T-helper 2 cell treated with Interferon-gamma antibody and Interleukin-4, amounts not matched to agents 100 ng/mL and 5 ng/mL, for 36 hours (primary cell): ENCODE data around the gene BMP10. TPM values are rescaled to one million over a fixed set of nuclear protein-coding genes. Genes with fewer than 3 reads are reported as not detected.

ENCODE experiments used
- intact Hi-C: fragments of 100-400 bp; cut with micrococcal nuclease; formaldehyde crosslinking; loops from one replicate; pipeline ENCODE4 v1.15.1; 2023
- total RNA-seq: library from RNA; stranded (reverse); gene quantifications from 2 replicates; pipeline ENCODE4 v1.2.3, GENCODE V29; 2022

The BMP10 gene
- total RNA-seq, 1 donor from 2014 or later, result 0.09 TPM

DNA sequence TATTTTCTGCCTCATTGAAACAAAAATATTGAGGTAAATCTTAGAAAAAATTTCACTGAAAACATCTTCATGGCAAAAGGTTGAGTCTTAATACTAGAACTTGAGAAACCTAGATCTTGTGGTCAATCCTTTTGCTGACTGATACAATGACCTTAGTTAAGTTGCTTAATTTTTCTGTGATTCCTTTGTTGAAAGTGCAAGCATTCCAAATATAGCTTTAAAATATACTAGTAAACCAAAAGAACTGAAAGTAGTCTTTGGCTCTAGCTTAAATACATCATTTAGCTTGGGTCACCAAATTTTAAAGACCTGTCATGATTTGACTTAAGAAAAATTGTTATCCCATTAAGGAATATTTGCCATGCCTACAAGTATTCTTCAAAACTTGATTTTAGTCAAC lies 16.7 kb downstream of the BMP10 start:
- intact Hi-C loops, result no loop called here

DNA sequence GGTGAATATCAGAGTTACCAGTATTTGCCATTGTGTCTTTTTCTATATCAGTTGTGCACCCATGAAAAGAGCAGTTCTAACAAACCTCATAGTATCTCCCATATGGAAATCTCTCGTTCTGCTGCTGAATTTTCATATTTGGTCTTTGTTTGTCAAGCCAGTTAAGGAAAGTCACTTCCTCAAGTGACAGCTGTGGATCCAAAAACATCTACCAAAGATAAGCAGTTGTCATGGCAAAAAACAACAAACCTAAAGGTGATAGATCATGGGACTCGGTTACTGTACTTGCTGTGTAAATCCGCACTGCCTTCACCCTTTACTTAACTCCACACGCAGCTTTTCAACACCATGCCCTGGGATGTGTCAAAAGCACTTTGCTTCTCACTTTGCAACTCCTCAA lies 17.3 kb downstream of the BMP10 start:
- intact Hi-C loops, result no loop called here

DNA sequence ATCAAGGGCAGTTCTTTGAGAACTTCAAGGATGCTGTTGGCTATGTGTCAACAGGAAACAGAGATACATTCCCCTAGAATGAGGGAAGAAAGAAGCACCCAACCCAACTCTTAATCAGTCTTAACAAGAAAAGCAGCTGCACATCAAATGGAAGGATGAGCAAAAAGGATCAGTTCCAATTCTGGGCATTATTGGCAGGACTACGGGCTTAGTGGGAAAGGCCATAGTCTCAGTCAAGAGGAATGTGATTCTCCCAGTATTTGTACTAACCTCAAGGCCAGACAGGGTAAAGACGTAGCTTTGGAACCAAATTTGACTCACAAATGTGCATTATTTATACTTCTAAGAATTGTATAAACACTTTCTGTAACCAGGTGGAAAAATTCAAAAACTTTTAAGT lies 18.2 kb downstream of the BMP10 start:
- intact Hi-C loops, result no loop called here

DNA sequence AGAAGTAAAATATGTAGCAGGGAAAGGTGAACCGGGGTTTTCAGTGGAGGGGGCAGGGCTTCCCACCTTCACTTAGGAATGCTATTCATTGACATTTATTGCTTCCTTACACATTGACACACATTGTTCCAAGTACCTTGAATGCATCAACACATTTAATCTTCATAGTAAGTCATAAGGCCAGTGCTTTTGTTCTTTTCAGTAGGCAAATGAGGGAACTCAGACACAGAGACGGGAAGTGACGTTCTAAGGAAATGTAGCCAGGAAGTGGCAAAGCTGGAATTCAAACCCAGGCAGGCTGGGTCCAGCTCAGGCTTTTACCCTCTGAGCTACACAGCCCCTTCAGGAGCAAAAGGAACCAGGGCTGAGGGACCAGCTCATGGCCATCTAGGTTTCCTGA lies 20.7 kb downstream of the BMP10 start:
- intact Hi-C loops, result no loop called here

DNA sequence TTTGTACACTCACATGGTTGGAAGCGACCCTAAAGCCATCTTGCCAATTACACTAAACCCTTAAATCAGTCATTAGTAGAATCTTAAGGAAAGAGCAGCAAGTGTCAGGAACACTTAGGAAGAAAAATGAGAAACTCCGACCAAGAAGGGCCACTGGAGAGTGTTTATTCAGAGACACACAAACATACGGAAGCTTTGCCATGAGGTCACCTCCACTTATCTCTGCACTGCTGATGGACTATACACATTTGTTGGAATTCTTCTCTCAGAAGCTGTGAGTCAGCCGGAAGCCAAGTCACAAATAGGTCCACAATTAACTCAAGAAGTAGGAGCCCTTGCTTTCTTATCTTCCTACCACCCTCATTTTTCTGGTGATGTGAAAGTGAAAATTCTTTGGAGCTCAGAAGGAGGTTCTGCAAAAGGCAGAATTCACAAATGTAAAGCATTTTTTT lies 21.6 kb downstream of the BMP10 start:
- intact Hi-C loops, result no loop called here

DNA sequence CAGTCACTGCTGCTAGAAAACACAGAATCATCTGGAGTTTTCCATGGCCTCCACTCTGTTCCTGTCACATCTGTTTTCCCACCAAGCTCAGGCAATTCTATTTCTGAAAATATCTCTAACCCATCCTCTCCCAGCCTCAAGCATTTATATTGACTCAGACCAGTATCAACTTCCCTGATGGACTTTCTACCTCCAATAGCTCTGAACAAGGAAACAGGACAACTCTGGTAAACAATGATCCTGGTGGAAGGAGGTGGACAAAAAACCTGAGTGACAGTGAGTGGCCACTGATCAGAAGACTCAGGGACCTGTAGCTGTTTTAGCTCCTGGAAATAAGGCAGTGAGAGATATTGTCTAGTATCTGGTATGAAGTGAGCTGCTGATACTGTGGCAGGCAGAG lies 23.4 kb downstream of the BMP10 start:
- intact Hi-C loops, result no loop called here

DNA sequence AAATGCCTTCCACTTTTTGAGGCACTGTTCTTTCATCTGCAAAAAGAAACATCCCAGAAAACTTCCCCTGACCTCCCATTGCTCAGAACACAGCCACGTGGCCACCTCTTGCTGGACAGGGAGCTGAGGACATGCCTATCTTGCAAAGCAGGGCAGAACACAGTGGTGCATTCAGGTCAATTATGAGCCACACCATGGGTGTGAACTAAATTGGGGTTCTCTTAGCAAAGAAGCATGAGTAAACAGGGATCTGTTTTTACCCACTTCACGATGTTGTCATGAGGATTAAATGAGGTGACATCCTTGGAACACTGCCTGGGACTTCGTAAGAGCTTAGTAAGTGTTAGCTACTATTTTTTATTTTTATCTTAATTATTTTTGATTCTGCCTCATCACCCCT lies 25.1 kb downstream of the BMP10 start:
- intact Hi-C loops, result no loop called here

DNA sequence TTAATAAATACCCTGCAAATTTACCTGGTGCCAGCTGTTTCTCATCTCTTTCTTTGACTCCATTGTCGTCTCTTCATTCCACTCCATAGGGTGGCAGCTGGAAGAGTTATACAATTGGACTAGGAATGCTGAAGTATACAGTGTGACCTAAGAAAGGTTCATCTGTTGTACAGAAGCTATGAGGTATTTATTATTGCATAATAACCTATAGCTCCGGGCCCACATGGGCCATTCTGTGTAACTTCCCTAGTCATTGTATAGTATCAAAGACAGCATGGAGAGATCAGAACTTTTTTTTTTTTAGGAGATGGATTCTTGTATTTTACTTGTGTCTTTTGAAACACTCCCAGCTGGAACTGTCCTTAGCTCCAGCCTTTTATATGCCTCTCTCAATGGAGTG lies 26.2 kb downstream of the BMP10 start:
- intact Hi-C loops, result no loop called here

DNA sequence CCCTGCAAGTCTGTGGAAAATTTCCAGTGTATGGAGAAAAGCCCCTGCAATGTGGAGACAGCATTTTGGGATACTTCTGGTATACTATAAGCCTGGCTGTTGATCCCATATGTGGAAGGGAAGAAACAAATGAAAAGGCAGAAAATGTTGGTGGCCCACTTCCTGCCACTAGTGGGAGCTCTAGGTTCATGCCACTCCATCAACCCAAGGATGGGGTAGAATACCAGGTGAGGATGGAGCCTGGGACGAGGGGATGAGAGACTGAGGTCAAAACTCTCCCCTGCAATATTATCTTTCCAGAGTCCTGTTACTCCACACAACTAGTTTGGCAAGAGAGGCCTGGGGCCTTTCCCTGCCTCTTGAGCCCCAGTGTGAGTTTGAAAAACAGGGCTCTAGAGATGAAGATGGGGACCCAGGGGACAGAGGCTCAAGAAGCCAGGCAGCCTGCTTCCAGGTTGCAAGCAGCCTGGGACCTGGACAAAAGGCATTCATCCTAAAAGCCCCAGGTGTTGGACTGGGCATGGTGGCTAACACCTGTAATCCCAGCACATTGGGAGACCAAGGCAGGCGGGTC lies 31.9 kb downstream of the BMP10 start:
- intact Hi-C loops, result no loop called here

DNA sequence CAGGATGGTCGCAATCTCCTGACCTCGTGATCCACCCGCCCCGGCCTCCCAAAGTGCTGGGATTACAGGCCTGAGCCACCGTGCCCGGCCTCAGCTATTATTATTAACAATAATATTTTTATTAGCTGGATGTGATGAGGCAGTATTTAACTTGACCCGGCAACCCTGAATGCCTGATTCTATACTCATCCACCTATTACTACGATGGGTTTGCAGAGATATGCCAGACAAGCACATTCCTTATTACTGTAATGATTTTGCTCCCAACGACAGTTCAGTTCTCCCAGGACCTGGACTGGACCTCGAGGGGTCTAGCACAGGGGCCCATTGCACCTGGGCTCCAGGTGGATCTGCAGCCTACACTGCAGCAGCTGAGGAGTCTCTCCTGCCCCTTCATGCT lies 32.6 kb downstream of the BMP10 start:
- intact Hi-C loops, result no loop called here

DNA sequence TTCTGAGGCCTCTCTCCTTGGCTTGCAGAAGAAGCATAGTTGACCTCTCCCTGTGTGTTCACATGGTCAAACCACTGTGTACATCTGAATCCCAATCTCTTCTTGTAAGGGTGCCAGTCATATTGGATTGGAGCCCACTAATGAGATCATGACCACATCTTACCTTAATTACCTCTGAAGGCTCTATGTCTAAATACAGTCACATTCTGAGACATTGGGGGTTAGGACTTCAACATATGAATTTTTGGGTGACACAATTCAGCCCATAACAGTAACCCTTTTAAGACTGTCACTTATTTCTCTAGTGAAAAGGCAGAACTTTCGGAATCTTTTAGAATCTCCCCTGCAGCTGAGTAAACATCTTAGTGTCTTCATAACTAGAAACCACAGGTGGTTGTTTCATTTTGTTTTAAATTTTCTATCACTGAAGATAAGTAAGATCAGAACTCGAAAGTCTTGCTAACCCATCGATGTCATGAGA lies 33.3 kb downstream of the BMP10 start:
- intact Hi-C loops, result loop anchor here (1.0 to 2.0 kb wide), 3 partner anchors 87 to 375 kb away; no protein-coding TSS in a partner anchor

DNA sequence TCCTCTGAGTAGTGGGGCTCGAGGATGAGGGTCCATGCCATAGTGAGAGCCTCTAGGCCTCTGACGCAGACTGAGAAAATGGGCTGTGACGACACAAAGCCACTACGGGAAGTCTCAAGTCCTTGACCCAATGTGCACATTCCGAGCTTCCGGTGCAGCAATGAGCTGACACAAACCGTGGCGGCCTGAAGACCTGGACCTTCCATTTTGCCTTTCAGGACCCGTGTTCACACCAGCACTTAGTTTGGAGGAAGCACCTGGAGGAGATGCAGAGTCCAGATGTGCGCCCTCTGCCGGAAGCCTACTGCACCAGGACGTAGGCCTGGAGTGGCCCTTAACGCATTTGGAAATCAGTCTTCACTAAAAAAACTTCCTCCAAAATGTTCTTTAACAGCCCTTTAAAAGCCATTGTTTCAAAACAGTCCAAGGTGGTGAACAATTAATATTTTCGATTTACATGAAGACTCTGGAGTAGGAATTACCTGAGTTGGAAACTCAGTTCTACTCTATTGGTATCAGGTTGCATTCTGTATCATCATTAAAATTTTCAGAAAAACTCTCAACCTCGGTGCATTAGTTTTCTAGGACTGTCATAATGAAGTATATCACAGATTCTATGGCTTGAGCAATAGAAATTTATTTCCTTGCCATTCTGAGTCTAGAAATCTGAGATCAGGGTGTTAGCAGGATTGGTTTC lies 33.9 kb downstream of the BMP10 start:
- intact Hi-C loops, result loop anchor here (1.0 to 2.0 kb wide), 3 partner anchors 86 to 375 kb away; no protein-coding TSS in a partner anchor

DNA sequence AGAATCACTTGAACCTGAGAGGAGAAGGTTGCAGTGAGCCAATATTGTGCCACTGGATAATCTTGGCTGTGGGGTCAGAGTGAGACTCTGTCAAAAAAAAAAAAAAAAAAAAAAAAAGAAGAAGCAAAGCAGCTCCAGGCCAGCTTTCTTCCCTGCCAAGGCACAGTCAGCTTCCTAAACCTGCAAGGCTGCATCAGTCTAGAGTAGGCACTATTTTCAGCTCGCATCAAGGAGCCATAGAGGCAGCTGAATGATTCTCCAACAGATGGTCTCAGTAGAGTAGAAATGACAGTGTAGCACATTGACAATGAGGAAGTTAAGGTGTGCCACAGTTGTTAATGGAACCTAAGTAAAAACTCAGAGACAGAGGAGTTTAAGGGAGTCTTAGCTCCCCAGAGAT lies 35.6 kb downstream of the BMP10 start:
- intact Hi-C loops, result loop anchor here (2.0 kb wide), 1 partner anchor 373 kb away; no protein-coding TSS in a partner anchor

DNA sequence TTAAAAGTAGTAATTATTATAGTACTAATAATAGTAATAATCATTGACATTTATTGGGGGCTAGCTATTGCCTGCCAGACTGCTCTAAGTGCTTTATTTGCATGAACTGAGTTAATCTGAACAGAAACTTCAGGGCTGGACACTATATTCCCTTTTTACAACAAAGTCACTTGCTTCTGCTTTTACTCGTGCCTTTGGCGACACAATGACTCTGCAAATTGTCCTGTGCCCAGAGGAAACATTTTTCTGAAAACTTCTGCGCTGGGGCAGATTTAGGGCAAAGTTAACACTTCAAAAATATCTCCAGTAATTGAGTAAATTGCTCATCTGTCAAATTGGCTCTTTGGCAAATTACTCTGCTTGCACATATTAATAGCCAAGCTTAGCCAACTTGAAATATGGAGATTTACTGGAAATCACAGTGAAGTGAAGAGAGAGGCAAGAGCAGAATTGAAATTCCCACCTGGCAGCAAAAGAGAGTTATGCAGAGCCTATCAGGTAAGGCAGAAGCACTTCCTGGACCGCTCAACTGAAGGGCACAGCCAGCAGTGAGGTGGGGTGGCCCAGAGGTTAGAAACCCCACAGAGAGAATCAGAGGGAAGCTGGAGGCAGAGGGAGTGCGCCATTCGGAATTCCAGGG lies 36.3 kb downstream of the BMP10 start:
- intact Hi-C loops, result no loop called here

DNA sequence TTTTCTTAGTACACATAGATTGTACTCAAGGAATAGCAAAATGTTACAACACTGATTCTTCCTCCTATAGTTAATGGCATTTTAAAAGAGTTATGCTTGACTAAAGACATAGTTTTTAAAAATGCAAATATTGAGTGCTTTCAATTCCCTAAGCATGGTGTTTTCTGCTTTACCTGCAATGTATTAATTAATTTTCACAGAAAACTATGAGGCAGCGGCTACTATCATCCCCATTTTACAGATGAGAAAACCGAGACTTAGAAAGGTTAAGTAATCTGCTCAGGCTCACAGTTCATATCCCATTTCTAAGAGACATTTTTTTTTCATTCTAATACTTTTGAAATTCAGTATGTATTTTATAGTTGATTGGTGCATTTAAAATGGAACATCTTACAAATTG lies 38.0 kb downstream of the BMP10 start:
- intact Hi-C loops, result no loop called here

DNA sequence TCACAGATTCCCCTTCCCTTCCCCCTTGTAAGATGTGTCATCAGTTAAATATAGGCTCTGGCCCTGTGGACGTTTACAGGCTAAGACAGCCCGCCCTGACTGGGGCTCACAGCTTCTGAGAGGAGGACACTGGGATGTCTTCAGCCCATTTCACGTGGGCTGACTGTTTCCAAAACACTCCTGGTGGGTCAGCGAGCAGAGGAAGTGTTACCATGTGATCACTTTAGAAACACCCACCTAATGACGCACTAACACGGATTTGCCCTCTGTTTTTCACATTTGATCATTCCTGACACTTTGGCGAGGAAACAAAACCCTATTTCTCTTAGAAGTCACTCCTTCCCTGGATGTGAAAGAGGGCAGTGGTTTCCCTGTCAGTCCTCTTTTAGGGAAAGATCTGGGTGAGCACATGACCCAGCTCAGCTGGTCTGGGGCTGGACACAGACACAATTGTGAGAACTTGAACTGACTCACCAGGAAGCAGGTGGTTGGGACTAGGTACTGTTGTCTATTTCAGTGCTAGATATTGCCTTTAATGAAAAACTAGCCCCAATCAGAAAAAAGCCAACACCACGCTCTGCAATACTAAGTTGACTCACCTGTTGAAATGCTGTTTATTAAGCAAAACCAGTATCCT lies 38.8 kb downstream of the BMP10 start:
- intact Hi-C loops, result no loop called here

DNA sequence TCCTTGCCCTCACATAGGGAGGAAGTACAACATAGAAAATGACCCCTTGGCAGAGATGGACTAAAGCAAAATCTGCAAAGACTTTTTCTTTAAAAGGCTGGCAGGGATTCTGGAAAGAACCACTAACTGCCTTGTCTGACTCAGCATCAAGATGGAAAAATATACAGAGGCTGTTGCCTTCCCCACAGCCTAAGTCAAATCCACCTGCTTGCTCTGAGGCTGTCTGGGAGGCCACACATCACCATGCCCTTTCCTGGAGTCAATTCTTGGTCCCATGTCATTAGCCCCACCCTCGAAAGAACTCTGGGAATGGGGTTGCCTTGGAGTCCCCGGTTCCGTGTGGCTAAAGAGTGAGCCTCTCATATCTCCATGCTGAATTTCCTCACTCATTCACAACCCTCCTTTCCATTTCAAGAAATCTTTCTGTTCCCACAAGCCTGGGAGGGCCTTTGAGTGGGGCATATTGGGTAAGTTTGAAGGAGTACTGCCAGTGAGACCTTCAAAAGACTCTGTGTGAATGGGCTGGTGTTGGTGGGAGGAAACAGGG lies 39.4 kb downstream of the BMP10 start:
- intact Hi-C loops, result no loop called here

DNA sequence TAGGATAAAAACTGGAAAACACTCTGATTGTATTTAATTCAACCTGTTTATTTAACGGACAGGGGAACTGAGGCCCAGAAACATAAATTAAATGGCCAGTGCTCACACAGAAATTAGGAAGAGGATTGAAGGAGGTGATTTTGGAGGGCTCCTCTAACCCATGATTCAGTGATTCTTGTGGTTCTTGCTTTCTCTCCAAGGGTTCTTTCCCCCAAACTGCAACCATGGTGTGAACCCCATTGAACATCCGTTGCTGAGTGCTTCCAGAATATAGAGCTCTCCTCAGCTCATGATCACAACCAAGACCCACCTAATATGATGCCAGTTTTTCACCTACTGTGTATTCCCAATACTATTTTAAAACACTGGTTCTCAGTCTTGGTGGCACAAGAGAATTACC lies 41.4 kb downstream of the BMP10 start:
- intact Hi-C loops, result loop anchor here (1.0 to 2.0 kb wide), 3 partner anchors 62 to 79 kb away; no protein-coding TSS in a partner anchor

DNA sequence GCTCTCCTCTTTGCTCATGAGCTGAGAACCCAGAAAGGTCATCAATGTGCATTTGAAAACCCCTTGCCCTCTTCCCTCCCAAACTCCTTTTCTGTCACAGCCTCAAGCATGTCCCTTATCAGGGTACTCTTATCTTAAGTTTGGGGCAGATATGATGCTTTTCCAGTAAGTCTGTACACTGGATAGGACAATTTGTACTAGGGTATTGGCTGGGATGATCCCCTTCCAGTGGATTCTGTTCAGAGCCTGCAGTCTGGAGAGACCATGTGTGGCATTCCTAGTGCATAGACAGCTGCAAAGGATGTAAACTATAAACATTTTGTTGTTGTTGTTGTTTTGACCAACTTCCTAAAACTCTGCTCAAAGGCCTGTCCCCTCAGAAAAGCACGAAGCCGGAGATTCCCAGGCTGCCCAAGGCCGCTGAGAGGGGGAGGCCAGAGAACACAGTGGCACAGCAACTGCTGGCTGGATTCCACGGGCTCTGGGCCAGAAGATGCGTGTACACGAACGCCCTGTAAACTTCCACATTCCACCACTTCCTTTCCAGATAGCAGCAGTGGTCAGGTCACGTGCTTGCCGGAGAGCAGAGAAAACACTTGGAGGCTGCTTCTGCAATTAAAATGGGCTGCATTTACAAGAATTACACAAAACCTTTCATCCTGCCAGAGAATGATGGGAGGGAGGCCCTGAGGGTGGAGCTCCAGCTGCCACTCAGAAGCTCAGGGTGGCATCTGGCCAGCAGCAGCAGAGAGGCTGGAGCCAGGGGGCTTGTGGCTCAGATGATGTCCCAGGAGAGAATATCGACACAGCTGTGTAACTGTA lies 42.1 kb downstream of the BMP10 start:
- intact Hi-C loops, result loop anchor here (1.0 to 2.0 kb wide), 3 partner anchors 62 to 80 kb away; no protein-coding TSS in a partner anchor

DNA sequence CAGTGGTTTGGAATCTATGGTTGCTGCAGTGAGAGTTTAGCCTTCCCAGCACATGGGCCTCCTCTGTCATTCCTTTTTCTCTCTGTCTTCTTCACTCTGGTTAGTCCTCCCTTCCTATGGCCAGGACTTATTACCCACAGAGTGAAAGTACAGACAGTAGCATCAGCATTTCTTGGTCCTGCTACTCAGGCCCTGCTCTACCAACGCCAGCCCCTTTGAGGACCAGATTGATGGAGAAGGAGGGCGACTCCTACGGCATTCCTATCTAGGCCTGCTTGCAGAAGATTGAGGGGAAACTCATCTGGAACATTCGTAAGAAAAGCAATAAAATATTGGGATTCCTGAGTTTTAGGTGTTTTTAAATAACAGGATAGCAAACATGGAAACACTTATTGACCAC lies 43.5 kb downstream of the BMP10 start:
- intact Hi-C loops, result loop anchor here (2.0 kb wide), 2 partner anchors 75 to 81 kb away; no protein-coding TSS in a partner anchor

DNA sequence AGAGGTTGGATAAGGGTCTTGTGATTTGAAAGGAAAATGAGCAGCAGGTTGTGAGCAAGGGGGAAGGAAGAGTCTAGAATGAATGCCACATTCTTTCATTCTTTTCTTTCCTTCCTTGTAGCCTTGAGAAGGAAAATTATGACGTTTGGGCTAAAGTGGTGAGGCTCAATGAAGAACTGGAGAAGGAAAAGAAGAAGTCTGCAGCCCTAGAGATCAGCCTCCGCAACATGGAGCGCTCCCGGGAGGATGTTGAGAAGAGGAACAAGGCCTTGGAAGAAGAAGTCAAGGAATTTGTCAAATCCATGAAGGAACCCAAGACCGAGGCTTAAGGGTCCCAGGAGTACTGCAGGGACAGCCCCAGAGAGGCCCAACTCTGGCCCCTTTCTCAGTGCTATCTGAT lies 45.3 kb downstream of the BMP10 start:
- intact Hi-C loops, result no loop called here
